ENCODE data around the gene ZNF121.

Gene ZNF121

GRCh38 chr19:9538183-9539058 is 45.9 kb downstream of the ZNF121 start, which contains the start of gene ZNF426:
ZNF426 (minus strand) TSS chr19:9538645; CDS start chr19:9536232, 2,413 bp downstream.
- peak; percentile 79 for DNase-seq

DNA sequence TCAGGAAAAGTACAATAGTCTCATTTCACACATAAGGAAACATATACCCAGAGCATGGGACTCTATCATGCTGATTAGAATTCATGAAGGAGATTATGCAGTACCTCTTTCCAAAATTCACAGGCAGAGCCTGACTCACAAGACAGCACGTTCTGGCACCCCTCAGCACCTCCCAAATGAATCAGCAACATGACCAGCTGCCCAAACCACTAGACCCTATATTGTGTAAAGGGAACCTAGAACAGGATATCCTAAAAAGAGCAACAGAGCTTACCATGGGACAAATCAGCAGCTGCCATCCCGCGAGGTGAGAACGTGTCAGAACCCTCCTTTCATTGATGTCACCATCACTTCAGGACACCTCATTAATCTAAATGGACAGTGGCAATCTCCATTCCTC is 48.4 kb downstream of the ZNF121 start:
- DNase-seq, result no peak

DNA sequence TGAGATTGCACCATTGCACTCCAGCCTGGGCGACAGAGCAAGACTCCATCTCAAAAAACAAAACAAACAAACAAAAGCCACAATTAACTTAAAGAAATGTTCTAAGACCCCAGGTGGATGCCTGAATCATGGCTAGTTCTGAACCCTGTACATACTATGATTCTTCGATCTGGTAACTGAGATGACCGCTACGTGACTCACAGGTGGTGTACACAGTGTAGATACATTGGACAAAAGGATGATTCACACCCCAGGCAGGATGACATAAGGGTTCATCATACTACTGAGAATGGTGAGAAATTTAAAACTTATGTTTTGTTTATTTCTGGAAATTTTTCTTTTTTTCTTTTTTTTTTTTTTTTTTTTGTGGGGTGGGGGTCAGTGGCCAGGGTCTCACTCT is 52.4 kb downstream of the ZNF121 start:
- DNase-seq, result no peak

GRCh38 chr19:9528757-9529336 is 55.5 kb downstream of the ZNF121 start:
- DNase-seq, result no peak

DNA sequence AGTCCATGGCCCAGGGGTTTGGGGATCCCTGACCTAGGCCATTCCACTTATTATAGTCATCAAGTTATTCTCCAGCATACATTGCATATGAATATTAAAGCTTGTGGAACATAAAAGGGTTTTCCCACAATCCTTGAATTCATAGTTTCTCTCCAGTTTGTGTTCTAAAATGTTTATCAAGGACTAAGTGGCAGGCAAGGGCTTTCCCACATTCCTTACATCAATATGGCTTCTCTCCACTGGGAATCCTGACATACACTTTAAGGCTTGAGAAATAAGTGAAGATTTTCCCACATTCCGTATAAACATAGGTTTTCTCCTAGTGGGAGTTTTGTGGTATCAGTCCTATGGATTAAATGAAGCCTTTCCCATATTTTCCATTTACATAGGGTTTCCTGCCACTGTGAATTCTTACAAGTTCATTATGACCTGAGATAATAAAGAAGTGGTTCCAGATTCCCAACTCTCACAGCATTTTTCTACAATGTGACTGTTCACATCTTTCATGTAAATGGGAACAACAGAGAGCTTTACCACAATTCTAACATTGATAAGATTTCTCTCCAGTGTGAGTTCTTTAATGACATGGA is 60.3 kb downstream of the ZNF121 start:
- no peak for DNase-seq

Data from activated CD4-positive, alpha-beta T cell treated with anti-CD3 and anti-CD28 coated beads for 1 hour (primary cell).